Gastrocnemius medialis (tissue), 4 donors: ENCODE measurements around the gene CSPG5.

Source experiments
- CTCF ChIP-seq, 5 experiments: fragments of 450-650 bp in 3 of 5; fragments of 200-600 bp in 2 of 5; sonication (generic) in 2 of 5; IDR thresholded peaks in 4 of 5; conservative IDR thresholded peaks in 1 of 5; 1 replicate in 4 of 5; 2 replicates in 1 of 5; pipeline ENCODE4 v1.5.1; 2016 to 2019; ENCODE audit warnings: antibody characterized with exemption in 5 of 5, mild to moderate bottlenecking in 3 of 5, moderate library complexity in 3 of 5
- POLR2A ChIP-seq, 2 donors: fragments of 450-650 bp; IDR thresholded peaks; one replicate each; pipeline ENCODE4 v1.6.1; 2017; ENCODE audit warnings: antibody characterized with exemption in 2 of 2, mild to moderate bottlenecking in 2 of 2, moderate library complexity in 2 of 2

- TF ChIP-seq CTCF (IDR thresholded peaks at IDR 0.05 in 4 of 5, conservative IDR thresholded peaks at IDR 0.05 in 1 of 5), result no peak
- TF ChIP-seq POLR2A (IDR thresholded peaks at IDR 0.05), result no peak
Observed at GRCh38 chr3:47588587-47588986, 9.9 kb upstream of the CSPG5 start.
